ENCODE data around the gene ZDHHC11.
"Not testable (repeated sequence)": the region's sequence is repeated elsewhere in the genome, so short reads cannot be mapped to it uniquely, and the experiment has no call there.

ZDHHC11 gene

DNA sequence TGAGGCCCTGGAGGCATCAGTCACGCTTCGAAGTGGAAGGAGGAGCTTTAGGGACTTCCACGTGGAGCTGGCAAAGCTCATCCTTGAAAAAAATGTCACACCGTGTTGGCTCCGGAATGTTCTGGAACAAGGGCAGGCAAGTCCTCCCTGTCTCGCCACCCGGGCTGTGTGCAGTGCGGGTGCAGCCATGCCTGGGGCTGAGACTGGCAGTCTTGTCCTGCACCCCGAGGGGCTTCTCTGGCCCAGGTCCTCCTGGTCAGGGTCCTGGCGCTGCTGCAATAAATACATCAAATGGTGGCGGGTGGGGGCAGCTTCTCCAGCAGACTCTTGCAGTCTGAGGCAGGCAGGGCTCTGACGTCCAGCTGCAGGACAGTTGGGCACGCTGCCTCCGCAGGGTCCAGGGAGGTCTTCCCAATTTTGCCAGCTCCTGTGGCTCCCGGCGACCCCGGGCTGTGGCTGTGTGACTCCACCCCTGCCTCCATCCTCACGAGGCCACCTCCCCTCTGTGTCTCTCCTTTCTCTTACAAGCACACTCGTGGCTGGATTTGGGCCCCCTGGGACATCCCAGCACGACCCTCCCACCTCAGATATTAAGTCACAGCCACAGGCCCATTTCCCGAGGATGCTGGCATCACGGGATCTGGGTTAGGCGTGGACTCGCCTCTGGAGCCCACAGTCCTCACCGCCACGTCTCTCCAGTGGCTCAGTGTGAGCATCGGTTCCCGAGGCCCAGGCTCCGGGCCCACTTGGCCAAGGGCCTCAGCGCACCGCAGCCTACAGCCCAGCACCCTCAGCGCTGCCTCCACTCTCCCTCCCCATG lies 8.2 kb downstream of the ZDHHC11 start:
- not testable (repeated sequence) for DNase-seq

DNA sequence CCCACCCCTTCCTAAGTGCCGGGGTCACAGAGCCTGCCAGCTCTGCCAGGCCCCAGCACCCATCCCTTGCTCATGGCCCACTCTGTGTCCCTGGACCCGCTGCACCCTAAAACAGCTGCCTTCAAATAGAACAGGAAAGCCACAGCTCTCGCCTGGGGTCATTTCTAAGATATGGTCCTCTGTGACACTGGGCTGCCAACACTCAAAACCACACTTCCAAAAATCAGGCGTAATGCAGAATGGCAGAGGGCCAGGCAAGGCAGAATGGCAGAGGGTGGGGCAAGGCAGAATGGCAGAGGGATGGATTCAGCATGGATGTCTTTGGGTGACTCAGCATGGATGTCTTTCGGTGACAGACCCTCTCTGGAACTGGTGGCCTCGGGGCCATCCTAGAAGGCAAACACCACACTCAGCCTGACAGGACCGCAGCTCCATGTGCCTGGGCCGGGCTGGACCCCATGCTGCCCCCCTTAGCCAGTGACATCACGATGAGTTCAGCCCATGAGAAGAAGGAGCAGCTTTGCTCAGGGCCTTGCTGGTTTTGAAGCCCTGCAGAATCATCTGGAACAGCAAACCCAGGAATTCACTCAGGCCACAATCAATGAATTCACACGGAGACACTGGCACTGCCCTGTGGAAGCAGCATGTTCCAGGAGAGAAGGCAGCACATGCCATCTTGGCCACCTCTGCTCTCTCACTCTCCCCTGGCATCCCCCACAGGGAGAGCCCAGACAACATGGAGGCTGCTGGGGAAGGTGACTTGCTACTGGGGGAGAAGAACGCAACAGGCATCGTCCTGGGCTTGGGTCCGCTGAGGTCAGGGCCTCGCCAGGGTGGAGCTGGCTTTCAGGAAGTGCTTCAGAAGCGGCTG lies 9.0 kb downstream of the ZDHHC11 start:
- DNase-seq = not testable (repeated sequence)

DNA sequence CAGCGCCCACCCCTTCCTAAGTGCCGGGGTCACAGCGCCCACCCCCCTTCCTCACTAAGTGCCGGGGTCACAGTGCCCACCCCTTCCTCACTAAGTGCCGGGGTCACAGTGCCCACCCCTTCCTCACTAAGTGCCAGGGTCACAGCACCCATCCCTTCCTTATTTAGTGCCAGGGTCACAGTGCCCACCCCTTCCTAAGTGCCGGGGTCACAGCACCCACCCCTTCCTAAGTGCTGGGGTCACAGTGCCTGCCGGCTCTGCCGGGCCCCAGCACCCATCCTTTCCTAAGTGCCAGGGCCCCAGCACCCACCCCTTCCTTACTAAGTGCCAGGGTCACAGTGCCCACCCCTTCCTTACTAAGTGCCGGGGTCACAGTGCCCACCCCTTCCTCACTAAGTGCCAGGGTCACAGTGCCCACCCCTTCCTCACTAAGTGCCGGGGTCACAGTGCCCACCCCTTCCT lies 9.8 kb downstream of the ZDHHC11 start:
- not testable (repeated sequence) for DNase-seq

DNA sequence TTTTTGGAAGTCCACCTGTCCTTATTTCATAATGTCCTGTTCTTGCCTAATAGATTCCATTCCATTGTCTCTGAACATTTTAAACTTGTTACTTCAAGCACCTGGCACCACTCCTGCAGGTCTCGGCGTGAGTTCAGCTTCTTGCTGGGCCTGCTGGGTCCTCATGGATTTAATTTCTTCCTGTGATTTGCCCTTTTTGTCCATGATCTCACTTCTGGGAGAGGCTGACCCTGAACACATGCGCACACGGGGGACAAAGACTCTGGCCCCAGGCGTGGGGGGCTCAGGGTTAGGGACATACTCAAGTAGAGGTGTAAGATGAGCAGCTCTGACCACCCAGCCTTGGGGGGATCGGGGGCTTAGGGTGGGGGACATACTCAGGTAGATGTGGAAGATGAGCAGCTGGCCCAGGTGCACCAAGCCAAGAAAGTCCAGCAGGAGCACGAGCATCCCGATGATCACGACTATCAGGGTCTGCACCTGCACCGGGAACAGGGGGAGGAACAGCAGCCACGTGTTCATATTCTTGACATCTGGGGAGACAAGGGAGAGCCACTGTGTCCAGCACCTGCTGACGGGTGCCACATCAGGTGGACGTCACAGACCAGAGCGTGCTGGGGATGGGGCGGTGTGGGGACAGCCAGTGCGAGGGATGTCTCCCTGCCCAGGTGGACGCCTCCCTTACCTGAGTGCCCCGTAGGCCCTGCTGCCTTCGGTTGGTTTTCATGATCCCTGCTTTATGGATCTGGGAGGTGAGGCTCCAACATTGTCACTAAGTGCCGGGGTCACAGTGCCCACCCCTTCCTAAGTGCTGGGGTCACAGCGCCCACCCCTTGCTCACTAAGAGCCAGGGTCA lies 10.4 kb downstream of the ZDHHC11 start:
- DNase-seq = not testable (repeated sequence)

DNA sequence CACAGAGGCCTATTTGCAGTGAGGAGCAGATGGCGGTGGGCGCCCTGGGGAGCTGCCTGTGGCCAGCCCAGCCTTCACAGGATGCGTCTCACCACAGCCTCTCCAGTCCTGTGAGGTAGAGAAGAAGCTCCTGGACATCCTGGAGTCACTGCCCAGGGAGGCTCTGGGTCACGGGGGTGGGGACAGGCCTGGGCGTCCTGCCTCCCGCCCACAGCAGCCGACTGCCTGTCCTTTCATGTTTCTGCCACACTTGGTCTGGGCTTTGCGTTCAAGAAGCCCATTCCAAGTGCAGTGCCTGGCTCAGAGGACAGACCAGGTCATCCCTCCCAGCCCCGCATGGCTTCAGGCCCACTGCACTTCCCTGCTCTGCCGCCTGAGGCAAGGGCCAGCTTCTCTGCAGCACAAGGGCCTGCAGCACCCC lies 12.3 kb downstream of the ZDHHC11 start:
- DNase-seq = not testable (repeated sequence)

DNA sequence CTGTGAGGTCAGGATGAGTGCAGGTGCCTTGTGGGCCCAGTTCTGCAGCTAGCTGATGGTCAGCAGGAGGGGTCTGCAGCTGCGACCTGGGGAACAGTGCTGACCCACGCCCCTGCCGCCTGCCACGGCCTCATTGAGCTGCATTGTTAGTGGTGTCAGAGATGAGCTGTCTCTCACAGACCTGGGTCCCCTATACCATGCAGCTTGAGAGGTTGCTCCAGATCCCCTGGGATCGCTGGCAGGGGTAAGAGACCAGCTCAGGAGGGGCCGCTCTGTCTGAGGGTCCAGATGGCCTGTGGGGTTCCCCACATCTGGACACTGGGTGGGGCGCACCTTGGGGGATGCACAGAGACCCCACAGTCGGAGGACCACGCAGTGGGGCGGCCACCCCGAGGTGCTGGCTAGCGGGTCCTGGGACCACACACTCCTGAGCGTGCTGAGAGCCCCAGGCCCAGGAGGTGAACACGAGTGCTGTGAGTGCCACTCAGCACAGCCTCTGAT lies 13.1 kb downstream of the ZDHHC11 start:
- DNase-seq = not testable (repeated sequence)

DNA sequence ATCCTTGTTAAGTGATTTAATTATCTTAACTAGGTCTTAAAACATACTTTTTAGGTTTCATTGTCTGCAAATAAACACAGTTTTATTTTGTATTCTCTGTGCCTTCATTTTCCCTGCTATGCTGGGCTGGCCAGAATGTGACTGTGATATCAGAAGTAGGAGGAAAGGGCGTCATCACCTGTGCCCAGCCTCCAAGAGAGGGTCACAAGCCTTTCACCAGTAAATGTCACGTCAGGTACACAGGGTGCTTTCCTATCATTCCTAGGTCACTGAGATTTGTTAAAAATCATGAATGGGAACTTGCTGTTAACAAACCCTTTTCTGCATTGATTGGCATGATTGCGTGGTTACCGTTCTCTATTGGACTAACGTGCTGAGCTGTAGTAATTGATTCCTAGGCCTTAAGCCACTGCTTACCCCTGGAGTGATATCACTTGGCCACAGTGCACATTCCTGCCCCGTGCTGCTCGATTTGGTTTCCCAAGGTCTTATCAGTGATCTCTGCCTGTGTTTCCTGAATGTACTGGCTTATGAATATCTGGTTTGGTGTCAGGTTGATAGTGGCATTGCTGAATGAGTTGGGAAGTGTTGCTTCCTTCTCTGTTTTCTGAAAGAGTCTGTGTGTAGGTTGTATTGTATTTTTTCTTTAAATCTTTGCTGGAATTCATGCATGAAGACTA lies 14.7 kb downstream of the ZDHHC11 start:
- not testable (repeated sequence) for DNase-seq

DNA sequence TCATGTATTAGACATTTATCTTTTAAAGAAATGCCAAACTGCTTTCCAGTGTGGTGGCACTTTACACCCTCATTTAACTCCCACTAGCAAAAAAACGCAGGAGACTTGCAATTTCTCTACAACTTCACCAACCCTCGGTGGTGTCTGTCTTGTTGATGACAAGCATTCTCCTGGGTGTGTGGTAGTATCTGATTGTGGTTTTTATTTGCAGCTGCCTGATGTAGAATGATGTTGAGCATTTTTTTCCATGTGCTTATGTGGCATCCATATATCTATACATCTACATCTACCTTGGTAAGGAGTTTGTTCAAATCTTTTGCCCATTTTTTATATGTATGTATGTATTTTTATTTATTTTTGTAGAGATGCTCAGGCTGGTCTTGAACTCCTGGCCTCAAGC lies 16.8 kb downstream of the ZDHHC11 start:
- DNase-seq = not testable (repeated sequence)

DNA sequence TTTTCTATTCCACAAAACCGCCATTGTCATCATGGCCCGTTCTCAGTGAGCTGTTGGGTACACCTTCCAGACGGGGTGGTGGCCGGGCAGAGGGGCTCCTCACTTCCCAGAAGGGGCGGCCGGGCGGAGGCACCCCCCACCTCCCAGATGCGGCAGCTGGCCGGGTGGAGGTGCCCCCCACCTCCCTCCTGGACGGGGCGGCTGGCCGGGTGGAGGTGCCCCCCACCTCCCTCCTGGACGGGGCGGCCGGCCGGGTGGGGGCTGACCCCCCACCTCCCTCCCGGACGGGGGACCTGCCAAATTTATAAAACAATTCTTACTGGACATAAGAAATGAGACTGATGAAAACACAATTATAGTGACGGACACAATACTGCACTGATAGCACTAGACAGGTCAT lies 22.6 kb downstream of the ZDHHC11 start:
- not testable (repeated sequence) for DNase-seq

DNA sequence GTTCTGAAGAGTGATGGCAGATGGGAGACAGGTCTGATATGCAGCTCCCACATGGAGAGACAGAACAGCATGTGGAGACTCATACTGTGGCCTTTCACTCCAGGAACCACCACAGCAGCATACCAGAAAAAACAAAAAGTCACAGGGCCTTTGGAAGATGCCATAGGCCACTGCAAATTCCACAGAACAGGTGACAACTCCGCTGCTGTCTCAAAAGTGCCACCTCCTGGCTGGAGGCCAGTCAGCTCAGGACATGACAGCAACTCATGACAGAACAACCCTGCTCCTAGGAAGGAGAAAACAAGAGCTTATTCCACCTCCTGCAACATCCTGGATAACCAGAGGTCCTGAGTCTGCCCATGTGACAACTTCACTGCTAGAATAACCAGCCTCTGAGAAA lies 25.2 kb downstream of the ZDHHC11 start:
- DNase-seq = not testable (repeated sequence)

DNA sequence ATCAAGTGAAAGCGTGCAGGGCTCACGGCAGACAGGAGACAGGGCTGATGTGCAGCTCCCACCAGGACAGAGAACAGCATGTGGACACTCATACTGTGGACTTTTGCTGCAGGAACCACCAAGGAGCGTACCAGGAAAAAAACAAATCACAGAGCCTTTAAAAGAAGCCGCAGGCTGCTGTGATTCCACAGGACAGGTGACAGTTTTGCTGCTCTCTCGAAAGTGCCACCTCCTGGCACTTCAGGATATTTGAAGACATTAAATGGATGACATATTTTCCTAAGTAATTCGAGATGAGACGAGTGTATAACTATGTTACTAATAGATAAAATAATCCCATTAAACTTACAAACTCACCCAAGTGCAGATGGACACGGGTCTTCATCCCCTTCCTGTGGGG lies 29.3 kb downstream of the ZDHHC11 start:
- no peak for DNase-seq

DNA sequence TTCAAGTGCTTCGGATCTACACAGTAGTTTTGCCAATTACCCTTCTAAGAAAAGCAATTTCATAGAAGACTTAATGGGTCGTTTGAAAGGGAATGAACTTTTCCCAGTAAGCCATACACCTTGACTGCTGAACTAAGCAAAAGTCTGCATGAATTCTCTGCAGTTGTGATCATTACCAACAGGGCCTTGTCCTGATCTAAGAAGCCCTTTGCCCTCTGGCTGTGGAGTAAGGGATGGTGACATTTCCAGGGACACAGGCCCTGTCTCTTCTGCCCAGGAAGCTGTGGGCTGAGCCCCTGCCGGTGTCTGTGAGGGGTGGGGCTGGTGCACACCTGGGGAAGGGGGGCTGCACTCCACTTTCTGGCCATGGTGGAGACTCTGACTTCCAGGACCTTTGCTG lies 30.5 kb downstream of the ZDHHC11 start:
- no peak for DNase-seq

DNA sequence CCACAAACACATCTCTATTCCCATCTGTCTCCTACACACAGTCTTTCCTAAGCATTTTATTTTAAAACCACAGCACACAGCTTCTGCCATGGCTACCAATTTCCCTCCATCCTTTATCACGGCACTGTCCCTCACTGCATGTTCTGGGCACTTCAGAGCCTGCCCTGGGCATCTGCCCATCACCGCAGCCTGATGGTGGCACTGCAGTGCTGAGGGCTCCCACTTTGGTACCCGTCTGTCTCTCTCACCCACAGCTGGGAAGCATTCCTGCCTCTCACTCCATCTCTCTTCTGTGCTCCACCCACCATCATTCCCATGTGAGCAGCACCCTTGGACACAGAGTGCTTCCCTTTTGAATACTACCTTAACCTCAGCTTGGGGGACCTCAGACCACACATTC lies 31.7 kb downstream of the ZDHHC11 start:
- no peak for DNase-seq

DNA sequence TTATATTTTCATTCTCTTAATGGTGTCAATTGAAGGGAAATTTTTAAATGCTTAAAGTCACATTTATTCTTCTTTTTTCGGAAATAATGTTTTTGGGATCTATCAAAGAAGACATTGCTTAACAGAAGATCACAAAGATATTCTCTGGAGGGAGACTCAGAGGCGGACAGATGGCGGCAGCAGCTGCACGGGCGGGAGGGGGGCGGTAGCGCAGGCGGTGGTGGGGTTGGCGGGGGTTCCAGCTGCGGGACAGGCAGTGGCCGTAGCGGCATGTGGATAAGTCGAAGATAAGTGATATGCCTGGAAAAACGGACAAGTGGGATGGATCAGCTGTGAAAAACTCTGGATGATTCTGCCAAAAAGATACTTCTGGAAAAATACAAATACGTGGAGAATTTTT lies 34.6 kb downstream of the ZDHHC11 start:
- no peak for DNase-seq

DNA sequence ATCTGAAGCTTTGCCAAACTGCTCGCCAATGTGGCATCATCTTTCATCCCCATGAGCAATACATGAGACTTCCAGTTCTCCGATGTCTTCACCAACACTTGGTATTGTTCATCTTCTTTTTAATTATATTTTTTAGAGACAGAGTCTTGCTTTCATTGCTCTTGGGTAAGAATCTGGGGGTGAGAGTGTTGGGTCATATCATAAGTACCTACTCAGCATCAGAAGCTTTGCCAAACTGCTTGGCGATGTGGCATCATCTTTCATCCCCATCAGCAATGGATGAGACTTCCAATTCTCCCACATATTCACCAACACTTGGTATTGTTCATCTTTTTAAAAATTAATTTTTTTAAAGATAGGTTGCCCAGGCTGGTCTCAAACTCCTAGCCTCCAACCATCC lies 35.3 kb downstream of the ZDHHC11 start:
- DNase-seq = no peak

DNA sequence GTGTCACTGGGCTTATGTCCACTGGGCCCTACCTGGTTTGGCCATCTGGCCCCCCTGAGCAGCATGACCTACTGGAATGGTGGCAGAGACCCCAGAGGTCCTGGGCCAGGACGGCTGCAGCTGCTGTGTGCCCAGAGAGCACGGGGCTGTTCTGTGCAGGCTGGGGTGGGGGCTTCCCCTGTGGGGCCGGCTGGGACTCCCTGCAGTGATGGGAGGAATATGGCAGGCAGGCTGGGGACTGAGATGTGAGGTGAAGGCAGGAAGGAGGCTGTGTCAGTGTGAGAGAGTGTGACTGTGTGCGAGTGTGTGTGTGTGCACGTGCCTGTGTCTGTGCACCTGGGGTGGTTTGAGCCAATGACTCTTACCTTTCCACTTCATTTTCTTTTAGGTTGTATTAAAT lies 37.2 kb downstream of the ZDHHC11 start:
- DNase-seq = not testable (repeated sequence)

DNA sequence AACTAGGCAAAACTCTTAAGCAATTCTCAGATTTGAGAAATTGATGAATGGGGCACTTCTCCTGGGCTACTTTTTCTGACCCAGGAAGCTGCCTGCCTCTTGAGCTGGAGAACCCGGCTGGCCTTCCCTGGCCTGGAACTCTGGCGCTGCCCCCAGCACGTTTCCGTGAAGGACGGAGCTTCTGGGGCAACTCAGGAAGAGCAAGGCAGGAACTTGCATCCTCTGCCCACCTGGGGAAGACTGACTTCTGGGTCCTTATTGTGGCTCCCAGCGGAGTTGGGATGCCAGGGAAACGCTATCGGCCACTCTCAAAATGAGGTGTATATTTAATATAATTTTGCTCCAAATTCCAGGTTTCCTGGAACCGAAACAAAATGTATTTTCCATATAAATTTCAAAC lies 39.4 kb downstream of the ZDHHC11 start:
- DNase-seq = not testable (repeated sequence)

DNA sequence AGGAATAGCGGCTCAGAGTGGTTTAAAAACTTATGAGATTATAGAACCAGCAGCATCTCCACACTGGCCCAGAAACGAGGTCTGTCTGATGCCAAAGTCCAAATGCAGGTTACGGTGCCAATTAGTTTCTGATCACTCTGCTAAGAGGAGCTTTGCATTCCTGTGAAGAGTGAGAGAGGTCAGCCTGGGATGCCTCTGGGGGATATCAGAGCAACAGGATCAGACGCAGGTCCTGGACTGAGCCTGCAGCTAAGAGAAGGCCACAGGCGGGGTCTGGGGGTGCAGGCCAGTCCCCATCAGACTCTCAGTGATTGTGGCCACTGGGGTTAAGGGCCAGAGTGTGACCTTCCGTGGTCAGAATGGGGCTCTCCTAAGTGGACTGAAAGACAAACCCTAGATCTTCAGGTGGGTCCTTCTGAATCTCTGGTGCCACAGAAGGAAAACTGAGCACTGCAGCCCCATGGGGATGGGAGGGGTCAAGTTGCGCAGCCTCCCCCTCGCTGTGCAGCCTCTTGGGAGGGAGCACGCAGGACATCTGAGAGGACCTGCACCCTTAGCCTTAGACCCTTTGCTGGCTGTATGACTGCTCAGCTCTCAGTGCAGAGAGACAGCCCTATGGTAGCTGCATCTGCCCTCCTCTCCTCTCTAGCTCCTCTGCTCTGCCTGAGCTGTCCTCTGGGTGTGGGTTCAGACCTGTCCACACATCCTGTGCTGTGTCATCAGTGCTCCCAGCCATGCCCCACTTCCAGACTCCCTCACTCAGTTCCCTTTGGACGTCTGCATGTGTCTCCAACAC lies 42.9 kb downstream of the ZDHHC11 start:
- DNase-seq = not testable (repeated sequence)

DNA sequence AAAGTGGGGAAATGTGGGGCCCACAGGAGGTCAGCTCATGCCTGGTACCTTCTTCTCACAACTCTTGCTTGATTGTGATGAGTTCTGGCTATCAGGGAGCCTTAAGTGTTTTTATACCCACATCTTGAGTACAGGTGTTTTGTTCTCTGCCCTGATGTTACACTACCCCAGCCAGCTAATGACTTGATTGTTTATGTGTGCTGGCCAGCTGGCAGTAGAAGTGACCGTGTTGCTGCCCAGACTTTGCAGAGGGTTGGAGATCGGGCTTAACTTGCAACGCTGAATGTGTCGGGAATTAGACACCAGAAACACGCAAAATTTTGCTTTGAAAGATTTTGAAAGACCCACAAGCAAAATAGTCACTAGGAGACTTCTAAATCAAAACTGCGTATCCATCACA lies 49.3 kb downstream of the ZDHHC11 start:
- no peak for DNase-seq

DNA sequence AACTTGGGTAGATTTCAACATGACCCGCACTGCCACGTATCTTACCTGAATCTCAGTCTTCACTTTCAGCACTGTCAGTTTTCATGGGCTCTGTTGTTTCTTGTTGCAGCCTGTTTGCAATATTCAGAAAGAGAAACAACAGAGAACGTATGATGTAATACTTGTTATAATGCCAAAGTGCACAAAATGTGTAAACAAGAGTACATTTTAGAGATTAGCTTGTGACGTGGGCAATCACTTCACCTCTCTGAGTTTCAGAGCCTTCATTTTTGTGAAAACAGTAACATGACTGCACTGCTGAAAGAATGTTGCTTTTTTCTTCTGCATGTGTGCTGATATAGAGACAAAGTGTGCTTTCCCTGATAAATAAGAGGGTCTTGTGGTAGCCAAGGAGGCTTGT lies 49.7 kb downstream of the ZDHHC11 start:
- DNase-seq = not testable (repeated sequence)

Measured in effector CD8-positive, alpha-beta T cell (primary cell).